NB4 (cell line): ENCODE measurements around the gene SIVA1.

Experiments used
- CTCF ChIP-seq: IDR thresholded peaks from one replicate; pipeline ENCODE4 v1.5.1; 2012; ENCODE audit warnings: low read depth, low read length
- MAX ChIP-seq: IDR thresholded peaks from 2 replicates; pipeline ENCODE4 v1.6.1; 2011; ENCODE audit warnings: low read depth, low read length
- POLR2A ChIP-seq: IDR thresholded peaks from 2 replicates; pipeline ENCODE4 v1.6.1; 2011; ENCODE audit warnings: mild to moderate bottlenecking; ENCODE audit not compliant: insufficient read length; ENCODE audit errors: extremely low read depth

- TF ChIP-seq POLR2A: peak; percentile 67
- TF ChIP-seq CTCF: no peak
- no peak for TF ChIP-seq MAX
Observed at GRCh38 chr14:104795781-104796686, 43.1 kb downstream of the SIVA1 start.
